HK-2 (cell line): ENCODE measurements around the gene L3HYPDH.
"Not testable (repeated sequence)": the region's sequence is repeated elsewhere in the genome, so short reads cannot be mapped to it uniquely, and the experiment has no call there.

Source experiments
- DNase-seq: peaks from one replicate; pipeline ENCODE4 v3.0.0-alpha.2; 2018; ENCODE audit not compliant: unreplicated experiment

The L3HYPDH gene

GRCh38 chr14:59478540-59478939 lies 5.7 kb downstream of the L3HYPDH start:
- DNase-seq = no peak

GRCh38 chr14:59475709-59476108 lies 8.5 kb downstream of the L3HYPDH start:
- DNase-seq = no peak

GRCh38 chr14:59474172-59474571 lies 10.0 kb downstream of the L3HYPDH start:
- no peak for DNase-seq

GRCh38 chr14:59465316-59466135 lies 18.7 kb downstream of the L3HYPDH start, which contains the start of gene GPR135:
GPR135 (minus strand) TSS chr14:59465380; CDS start chr14:59465226, 154 bp downstream.
- DNase-seq = no peak

- no peak for DNase-seq
These were observed 19.5 kb downstream of the L3HYPDH start for GRCh38 chr14:59464486-59465315.

GRCh38 chr14:59463787-59464485 lies 20.3 kb downstream of the L3HYPDH start:
- no peak for DNase-seq

GRCh38 chr14:59461891-59462290 lies 22.3 kb downstream of the L3HYPDH start:
- no peak for DNase-seq

GRCh38 chr14:59460378-59460777 lies 23.8 kb downstream of the L3HYPDH start:
- no peak for DNase-seq

- DNase-seq = no peak
These were observed 25.7 kb downstream of the L3HYPDH start for GRCh38 chr14:59458486-59458885.

- DNase-seq = no peak
These were observed 28.8 kb downstream of the L3HYPDH start for GRCh38 chr14:59455411-59455810.

- no peak for DNase-seq
These were observed 30.1 kb downstream of the L3HYPDH start for GRCh38 chr14:59454139-59454538.

- DNase-seq = no peak
These were observed 32.4 kb downstream of the L3HYPDH start for GRCh38 chr14:59451849-59452248.

- no peak for DNase-seq
These were observed 33.5 kb downstream of the L3HYPDH start for GRCh38 chr14:59450716-59451115.

- not testable (repeated sequence) for DNase-seq
These were observed 35.5 kb downstream of the L3HYPDH start for GRCh38 chr14:59448673-59449072.

- DNase-seq = no peak
These were observed 44.8 kb downstream of the L3HYPDH start for GRCh38 chr14:59439256-59439965.

- no peak for DNase-seq
These were observed 46.0 kb downstream of the L3HYPDH start for GRCh38 chr14:59438195-59438647.

GRCh38 chr14:59435987-59436386 lies 48.2 kb downstream of the L3HYPDH start:
- DNase-seq = no peak

- DNase-seq = no peak
These were observed 49.1 kb downstream of the L3HYPDH start for GRCh38 chr14:59435101-59435500.

- no peak for DNase-seq
These were observed 54.4 kb downstream of the L3HYPDH start for GRCh38 chr14:59429790-59430189.

- no peak for DNase-seq
These were observed 55.6 kb downstream of the L3HYPDH start for GRCh38 chr14:59428581-59429012.
